ENCODE results near the gene CEP112.
"Not testable (repeated sequence)": the region's sequence is repeated elsewhere in the genome, so short reads cannot be mapped to it uniquely, and the experiment has no call there.

Gene CEP112

DNA sequence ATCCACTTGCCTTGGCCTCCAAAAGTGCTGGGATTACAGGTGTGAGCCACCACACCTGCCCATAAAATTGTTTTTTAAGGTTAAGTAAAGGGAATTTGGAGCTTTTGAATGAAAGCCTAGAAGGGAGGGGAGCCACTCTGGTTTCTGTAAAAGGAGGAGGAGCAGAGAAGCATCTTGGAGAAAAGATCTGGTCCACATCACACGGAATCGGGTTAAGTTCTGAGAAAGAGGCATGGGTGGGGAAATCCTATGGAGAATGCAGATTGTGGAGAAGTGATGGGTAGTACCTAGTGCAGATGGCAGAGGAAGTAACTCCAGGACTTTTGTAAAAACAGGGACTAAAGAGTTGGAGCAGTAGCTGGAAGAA lies 18.3 kb upstream of the CEP112 start:
- DNase-seq = no peak

DNA sequence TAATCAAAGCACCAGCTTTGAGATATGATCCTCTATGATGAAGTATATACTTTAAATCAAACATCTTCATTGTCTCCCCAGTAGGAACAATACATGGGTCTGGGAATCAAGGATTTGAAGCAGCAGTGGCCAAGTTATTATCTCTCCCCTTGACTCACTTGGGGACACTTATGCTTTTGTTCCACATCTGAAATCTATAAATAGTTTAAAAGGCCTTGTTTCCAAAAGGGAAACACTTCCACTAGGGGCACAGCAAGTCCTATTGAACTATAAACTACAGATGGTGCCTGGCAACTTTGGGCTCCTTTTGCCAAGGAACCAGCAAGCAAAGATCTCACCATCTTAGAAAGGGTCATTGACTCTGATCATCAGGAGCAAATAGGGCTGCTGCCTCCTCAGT lies 16.0 kb upstream of the CEP112 start:
- no peak for DNase-seq

DNA sequence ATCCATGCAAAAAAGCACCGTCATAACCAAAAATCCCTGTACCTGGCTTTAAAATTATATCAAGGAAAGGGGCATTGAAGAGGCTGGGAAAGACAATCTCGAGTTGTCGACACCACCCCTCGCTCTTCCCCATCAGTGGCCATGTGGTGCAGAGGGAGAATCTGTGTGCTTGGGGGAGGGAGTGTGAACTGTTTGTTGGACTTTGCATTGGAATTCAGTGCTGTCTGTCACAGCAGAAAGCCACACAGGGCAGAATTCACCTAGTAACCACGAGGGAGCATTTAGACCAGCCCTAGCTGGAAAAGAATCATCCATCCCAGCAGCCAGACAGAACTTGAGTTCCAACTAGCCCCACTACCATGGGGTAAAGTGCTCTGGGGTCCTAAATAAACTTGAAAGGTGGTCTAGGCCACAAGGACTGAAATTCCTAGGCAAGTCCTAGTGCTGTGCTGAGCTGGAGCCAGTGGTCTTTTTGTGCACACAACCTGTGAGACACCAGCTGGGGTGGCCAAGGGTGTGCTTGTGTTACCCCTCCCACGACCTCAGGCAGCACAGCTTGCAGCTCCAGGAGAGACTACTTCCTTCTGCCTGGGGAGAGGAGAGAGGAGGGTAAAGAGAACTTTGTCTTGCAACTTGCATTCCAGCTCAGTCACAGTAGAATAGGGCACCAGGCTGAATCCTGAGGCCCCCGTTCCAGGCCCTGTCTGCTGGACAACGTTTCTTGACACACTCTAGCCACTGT lies 11.5 kb upstream of the CEP112 start:
- DNase-seq = no peak

DNA sequence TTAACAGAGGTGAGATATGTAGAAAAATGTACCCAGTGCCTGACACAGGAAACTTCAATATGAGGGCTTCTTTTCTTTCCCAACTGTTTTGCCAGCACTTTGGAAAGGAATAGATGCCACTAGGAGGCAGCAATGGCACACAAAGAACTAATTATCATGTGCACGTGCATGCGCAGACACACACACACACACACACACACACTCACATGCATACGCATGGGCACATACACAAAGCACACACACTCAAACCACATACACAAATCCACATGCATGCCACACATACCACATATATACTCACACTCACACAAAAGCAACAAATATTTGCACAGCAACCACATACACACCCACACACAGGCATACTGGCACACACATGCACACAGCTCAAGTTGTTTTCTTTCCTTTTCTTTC lies 8.8 kb upstream of the CEP112 start:
- peak; percentile 26 for DNase-seq

DNA sequence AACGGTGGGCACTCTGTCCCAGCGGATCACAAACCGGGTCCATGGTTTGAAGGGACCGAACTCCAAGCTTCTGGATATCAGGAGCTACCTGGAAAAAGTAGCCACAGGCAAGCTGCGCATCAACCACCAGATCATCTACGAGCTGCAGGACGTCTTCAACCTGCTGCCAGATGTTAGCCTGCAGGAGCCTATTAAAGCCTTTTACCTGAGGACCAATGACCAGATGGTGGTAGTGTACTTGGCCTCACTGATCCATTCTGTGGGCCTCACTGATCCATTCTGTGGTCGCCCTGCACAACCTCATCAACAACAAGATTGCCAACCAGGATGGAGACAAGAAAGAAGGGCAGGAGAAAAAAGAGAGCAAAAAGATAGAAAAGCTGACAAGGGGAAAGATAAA lies 6.3 kb upstream of the CEP112 start:
- no peak for DNase-seq

DNA sequence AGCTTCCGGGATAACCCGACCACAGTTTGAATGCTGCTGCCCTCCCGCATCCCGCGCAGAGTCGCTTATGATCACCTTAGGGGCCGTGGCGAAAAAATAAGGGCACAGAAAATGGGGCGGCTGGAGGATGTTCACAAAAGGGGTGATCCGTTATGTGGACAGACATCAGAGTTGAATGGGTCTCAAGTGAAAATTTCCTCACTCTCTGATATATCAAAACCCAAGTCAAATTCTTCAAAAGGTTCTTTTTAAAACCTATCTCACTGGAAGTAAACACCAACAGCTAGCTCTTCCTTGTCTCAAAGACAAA lies 400 bp upstream of the CEP112 start:
- DNase-seq = peak; percentile 21

DNA sequence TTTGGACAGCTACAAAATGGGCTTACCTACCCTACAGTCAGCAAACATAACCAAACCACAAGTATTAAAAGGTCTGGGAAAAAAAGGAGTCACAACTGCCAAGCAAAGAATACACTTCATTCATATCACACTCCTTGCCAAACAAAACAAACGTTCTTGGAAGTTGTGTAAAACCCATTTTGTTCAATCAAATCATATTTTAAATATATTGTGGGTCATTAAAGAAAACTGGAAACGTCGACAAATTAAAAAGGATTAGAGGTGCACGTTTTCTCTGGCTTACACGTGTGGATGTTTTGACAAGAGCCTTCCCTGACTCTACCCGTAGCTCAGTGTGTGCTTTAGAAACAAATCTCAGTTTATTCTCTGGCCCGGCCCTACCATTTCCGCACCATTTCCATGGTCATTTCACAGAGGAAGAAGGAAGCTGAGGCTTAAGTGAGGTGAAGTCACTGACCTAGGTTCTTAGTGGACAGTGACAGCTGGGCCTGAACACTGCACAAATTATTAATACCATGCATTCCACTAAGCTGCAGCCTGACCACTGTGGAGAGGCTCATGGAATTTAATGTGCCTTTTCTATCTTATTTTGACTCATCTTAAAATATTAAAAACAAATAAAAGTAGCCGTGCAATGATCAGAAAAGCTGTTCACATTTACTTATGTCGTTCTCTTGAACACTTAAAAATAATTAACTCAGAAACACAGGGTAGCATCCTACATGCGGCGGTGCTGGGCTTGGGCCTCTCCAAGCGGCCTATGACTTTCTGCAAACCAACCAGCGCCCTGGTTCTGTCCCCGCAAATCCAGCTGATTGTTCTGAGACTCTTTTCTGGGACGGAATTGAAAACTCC lies 968 bp downstream of the CEP112 start:
- DNase-seq = no peak

DNA sequence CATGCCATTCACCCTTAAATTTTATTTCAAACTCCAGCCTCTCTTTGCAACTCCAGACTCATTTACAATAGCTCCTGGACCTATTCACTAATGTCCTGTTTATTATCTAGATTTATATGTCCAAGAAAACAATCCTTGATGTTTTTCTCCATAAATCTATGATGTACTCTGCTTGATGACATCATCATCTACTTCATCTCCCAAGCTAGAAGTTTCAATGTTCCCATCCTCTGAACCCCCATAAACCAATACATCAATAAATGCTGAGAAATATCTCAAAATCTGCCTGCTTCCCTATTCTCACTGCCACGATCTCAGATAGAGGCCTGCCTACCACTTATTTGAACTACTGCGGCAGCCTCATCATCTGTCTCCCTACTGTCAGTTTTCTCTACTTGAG lies 4.2 kb downstream of the CEP112 start:
- DNase-seq = no peak

DNA sequence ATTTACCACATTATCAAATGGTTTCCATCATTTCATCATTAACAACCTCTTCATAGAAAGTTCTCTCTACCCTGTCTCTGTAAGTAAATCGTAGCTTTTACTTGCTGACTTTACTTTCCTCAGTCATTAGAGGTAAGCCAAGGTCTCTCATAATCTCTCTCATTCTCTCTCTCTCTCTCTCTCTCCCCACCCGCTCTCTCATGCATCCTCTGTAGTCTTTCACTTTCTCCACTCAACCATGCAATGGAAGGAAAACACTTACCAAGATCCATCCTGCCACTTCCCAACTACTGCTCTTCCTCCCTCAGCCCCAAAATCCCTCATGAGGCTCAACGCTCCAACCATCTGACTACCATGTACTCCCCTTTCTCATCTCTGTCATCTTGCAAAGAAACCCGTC lies 6.1 kb downstream of the CEP112 start:
- no peak for DNase-seq

DNA sequence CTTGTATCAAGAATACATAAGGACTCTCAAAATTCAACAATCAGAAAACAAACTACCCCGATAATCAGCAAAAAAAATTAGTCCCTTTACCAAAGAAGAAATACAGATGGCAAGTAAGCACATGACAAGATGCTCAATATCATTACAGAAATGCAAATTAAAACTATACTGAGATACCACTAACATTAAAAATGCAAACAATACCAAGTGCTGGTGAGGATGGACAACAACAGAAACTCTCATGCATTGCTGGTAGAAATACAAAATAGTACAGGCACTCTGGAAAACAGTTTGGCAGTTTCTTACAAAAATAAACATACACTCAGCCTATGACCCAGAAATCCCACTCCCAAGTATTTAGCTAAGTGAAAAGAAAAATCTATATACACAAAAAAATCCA lies 7.5 kb downstream of the CEP112 start:
- no peak for DNase-seq

DNA sequence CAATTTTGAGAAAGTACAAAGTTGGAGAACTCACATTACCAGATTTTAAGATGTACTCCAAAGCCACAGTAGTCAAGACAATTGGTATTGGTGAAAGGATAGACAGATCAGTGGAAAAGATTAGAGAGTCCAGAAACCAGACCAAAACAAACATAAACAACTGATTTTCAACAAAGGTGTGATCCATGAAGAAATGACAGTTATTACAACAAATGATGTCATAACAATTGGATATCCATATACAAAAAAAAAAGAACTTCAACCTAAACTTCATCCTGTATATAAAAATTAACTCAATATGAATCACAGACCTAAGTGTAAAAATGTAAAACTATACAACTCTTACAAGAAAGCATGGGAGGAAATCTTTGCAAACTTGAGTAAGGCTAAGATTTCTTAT lies 8.4 kb downstream of the CEP112 start:
- DNase-seq = no peak

DNA sequence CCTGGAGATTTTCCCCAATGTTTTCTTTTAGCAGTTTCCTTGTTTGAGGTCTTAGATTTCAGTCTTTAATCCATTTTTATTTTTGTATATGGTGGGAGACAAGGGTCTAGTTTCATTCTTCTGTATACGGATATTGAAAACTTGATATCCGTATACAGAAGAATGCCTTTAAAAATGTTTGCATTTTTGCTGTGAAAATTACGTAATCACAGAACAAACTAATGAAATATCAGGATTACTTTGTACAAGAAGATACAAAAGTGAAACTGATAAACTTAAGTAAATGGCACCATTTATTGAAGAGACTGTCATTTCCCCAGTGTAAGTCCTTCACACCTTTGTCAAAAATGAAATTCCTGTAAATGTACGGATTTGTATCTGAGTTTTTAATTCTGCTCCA lies 13.3 kb downstream of the CEP112 start:
- DNase-seq = no peak

DNA sequence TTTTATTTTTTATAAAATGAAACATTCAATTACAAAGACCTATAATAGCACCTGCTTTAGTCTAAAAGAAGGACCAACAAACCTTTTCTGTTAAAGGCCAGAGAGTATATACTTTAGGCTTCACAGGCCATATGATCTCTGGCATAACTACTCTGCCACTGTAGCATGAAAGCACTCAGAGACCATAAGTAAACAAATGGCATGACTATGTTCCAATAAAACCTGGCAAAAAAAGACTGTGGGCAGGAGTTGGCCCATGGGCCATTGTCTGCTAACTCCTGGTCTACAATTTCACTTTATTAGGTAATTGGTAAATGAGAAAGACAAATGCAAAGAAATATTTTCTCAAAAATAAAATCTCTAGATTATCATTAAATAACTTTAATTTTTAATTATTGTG lies 14.9 kb downstream of the CEP112 start:
- DNase-seq = peak; percentile 82

DNA sequence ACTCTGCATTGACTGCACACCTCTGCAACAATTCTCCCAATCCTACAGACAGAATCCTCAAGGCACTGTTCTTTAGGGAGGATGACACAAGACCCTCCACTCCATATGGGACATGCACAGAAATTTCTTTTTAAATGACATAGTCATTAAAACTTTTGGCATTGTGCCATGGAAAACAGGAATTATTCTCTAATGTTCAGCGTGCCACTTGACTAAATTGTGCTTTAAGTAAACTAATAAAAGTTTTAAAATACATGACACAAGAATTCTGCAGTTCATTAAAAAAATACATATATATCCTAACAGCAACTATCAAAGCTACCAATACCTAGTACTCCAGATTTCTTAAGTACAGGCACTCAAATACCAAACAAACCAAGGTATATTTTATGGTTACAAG lies 16.0 kb downstream of the CEP112 start:
- DNase-seq = peak; percentile 69

DNA sequence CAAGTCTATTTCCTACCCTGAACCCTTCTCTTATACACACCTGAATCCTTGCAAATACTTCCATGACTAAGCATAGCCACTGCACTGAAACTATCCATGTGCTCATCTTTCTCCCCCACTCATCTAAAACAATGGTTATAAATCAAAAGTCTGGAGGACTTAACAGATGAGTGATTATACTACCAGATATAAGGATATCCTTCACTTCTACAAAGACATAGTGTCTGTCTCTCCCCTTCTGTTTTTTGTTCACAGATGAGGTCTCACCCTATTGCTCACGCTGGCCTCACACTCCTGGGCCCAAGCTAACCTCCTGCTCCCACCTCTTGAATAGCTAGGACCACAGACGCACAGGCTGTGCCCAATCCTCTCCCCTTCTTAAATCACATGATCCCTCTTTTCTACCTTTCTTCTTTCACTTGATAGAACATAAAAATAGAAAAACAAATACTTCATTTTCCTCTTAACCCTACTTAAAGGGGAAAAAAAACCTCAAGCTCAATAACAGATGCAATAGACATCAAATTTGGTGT lies 19.2 kb downstream of the CEP112 start:
- no peak for DNase-seq

DNA sequence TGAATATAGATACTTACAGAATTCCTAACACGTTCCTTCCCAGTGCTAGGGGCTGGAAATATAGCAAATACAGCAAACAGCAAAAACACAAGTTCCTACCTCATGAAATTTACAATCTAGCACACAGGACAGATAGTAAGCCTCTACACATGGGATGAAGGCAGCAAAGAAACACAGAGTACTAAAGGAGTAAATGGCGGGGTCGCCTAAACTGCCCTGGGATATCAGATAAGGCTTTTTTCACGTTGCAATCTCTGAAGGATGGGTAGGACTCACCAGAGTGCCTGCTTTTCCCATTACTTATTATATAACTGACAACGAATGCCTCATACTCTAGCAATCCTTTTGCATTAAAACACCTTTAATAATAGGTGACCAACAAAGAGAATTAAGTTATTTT lies 19.8 kb downstream of the CEP112 start:
- no peak for DNase-seq

DNA sequence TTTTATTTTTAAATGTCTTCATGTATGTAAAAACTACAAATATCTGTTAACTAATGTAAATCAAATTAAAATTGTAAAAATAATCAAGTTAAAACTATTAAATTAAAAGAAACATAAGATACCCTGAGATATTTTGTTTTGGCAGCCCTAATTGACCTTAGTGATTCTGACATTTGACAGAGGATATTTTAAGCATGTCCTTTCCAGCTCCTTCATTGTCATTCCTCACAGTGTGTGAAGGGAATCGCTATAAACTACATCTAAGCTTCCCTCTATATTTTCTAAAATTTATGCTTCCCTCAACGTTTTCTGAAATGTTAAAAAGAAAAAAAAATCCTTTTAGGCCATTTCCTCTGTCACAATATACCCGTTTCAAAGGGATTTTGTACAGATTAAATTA lies 20.2 kb downstream of the CEP112 start:
- no peak for DNase-seq

DNA sequence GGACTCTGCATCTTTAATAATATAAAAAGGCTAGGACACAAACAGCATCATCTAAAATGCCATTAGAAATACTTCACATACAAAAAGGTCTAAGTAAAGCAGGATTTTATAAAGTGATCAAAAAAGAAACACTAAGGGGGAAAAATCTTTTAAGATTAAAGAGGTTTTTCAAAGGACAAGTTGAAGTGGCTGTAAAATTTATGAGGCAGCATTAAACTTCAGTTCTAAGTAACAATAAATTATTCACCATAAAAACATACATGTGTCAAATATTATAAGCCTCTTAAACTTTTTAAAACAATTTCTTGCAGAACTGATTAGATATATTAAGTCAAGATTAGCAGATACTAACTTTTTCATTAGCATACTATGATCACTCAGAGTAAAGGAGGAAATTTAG lies 20.8 kb downstream of the CEP112 start:
- no peak for DNase-seq

DNA sequence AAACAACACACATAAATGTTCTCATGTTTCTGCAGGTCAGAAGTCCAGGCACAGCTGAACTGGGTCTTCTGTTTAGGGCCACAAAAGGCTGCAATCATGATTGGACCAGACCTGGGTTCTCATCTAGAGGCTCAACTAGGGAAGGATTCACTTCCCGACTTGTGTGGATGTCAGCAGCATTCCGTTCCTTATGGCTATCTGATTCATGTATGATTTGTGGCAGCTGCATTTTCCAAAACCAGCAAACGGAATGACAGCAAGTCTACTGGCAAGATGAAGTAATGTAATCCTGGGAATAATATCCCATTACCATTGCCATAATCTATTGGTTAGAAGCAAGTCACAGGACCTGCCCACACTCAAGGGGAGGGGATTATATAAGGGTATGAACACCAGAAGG lies 22.1 kb downstream of the CEP112 start:
- no peak for DNase-seq

DNA sequence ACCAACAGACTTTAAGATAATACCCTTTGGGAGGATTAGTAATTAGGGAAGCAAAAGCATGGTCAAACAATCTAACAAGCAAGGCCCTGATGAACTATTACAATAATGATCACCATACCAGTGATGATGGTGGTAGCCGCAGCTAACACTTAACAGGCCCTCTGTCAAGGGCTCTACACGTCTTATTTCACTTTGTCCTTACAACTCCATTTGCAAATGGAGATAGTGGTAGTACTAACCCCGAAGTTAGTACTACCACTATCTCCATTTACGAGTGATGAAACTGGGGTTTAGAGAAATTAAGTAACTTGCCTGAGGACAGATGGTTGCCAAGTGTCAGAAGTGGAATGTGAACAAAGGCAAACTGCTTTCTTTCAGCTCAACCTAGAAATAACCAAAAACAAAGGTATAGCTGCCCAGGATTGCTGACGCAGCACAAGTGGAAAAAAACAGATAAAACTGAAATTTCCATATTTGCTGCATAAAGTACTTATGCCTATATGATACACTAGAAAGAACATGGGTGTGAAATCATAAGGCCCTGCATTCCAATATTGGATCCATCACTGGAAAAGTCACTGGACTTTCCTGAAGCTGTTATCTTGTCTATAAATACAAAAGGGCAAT lies 24.6 kb downstream of the CEP112 start:
- no peak for DNase-seq

DNA sequence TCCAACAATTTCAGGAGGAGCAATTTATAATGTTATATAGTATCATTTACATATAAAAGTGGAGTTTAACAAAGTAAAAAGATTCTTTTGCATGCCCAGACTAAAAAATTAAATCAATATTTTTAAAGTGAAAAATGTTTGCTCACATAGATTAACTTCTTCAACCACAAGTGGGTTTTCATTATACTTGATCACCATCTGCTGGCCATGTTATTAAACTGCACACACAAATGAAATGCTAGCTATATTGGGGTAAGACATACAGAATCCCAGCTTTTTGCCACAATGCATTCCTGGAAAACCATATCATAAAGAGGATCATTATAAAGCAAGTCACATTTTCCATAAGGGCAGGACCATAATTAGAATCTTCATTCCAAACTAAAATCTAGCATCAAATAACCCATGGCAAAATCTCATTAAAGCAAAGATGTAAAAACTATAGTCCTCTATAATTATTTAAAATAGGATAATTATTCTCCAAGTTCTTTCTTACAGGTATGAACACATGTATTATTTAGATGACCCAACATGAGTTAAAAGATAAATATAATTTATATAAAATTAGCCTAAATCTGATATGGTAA lies 26.3 kb downstream of the CEP112 start:
- peak; percentile 39 for DNase-seq

DNA sequence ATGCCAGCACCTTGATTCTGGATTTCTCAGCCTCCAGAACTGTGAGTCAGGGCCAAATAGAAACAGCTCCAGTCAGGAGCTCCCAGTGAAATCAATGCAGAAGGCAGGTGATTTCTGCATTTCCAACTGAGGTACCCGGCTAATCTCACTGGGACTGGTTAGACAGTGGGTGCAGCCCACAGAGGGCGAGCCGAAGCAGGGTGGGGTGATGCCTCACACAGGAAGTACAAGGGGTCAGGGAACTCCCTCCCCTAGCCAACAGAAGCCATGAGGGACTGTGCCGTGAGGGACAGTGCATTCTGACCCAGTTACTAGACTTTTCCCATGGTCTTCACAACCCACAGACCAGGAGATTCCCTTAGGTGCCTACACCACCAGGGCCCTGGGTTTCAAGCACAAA lies 36.9 kb downstream of the CEP112 start:
- not testable (repeated sequence) for DNase-seq

DNA sequence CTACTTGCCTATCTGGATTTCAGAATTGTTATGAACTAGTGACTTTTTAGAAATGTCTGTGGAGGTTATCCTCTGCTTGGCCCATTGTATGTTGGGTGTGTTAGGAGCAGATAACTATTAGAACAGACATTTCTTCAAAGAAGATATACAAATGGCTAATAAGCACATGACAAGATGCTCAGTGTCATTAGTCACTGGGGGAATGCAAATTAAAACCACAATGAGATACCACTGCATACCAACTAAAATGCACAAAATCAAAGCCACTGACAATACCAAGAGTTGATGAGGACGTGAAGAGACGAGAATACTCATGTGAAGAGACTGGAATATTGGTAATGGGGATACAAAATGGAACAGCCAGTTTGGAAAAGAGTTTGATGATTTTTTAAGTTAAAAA lies 39.2 kb downstream of the CEP112 start:
- no peak for DNase-seq

DNA sequence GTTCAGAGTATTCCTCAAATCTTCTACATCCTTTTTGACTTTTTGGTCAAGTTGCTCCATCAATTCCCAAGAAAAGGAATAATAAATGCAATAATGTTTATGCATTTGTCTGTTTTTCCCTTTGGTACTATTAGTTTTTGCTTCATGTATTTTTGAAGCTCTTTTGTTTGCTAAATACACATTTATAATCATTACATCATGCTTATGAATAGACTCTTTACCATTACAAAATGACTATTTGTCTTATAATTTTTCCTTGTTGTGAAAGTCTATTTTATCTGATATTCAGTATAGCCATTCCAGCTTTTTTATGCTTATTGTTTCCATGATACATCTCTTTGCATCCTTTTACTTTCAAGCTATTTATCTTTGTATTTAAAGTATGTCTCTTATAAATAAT lies 41.2 kb downstream of the CEP112 start:
- no peak for DNase-seq

Measured in NCI-H748 treated with DMSO at 0.1 percent for 48 hours (cell line).